ENCODE results near the gene IFIT3. TPM values are rescaled to one million over a fixed set of nuclear protein-coding genes. Genes with fewer than 3 reads are reported as not detected.
"Not testable (repeated sequence)": the region's sequence is repeated elsewhere in the genome, so short reads cannot be mapped to it uniquely, and the experiment has no call there.

Gene IFIT3
- total RNA-seq, 1 experiment from 2014 or later, result 0.55 TPM

GRCh38 chr10:89329151-89329550 lies 1.4 kb downstream of the IFIT3 start:
- no peak overlapping the region for H3K4me3 Mint-ChIP-seq
- H2BK5ac ChIP-seq (ENCODE audit: insufficient read length, low read length), result no peak overlapping the region
- H3K9ac ChIP-seq (ENCODE audit: extremely low read depth, insufficient read length, low read length), result no peak overlapping the region
- no peak overlapping the region for H3K18ac ChIP-seq (ENCODE audit: insufficient read length, low read depth, low read length)
- no peak for DNase-seq
- no peak overlapping the region for H3K4me2 ChIP-seq (ENCODE audit: insufficient read depth, insufficient read length, low read length)
- no peaks in the 10 kb centered on the region for H3K79me2 ChIP-seq (ENCODE audit: insufficient read depth, low read length)
- peaks cover 0 to 4% of the 10 kb centered on the region in 2 experiments; a peak in 2 of 5 replicates for H3K9me3 Mint-ChIP-seq
- no peak overlapping the region for H3K4ac ChIP-seq (ENCODE audit: low read depth, low read length)
- peaks cover 22% of the 10 kb centered on the region for H3K4me1 ChIP-seq (ENCODE audit: insufficient read depth, low read length)
- no peaks in the 10 kb centered on the region for H3K27me3 ChIP-seq (ENCODE audit: insufficient read depth, low read length)
- no peak overlapping the region for H2BK12ac ChIP-seq (ENCODE audit: insufficient read length, low read depth, low read length)
- H2BK15ac ChIP-seq (ENCODE audit: low read depth, low read length), result no peak overlapping the region
- no peak overlapping the region for H3K14ac ChIP-seq (ENCODE audit: insufficient read depth, low read length)
- H3T11ph ChIP-seq (ENCODE audit: low read length), result no peak overlapping the region
- no peaks in the 10 kb centered on the region for H3K9me3 ChIP-seq (ENCODE audit: control insufficient read depth, low read depth, low read length)
- H3K27ac Mint-ChIP-seq, result peak overlapping the region in 1 of 3 experiments; percentile 82; a peak in 2 of 7 replicates
- H2AFZ ChIP-seq (ENCODE audit: low read length), result no peak overlapping the region
- peaks cover 53 to 58% of the 10 kb centered on the region in 2 experiments for H3K4me1 Mint-ChIP-seq
- H4K20me1 ChIP-seq (ENCODE audit: control insufficient read depth, insufficient read depth, insufficient read length), result no peaks in the 10 kb centered on the region
- TF ChIP-seq CTCF (conservative IDR thresholded peaks at IDR 0.05), result no peak
- H3K27ac ChIP-seq (ENCODE audit: insufficient read length, low read depth, low read length), result no peak overlapping the region
- H4K8ac ChIP-seq (replicated peaks; ENCODE audit: insufficient read length, low read depth, low read length), result no peak overlapping the region
- H2BK120ac ChIP-seq (ENCODE audit: low read depth, low read length, poor library complexity, severe bottlenecking), result no peak overlapping the region
- H4K91ac ChIP-seq (ENCODE audit: insufficient read length, low read depth, low read length), result no peak overlapping the region
- H2BK20ac ChIP-seq (ENCODE audit: low read depth, low read length, poor library complexity, severe bottlenecking), result no peak overlapping the region
- H3K27me3 Mint-ChIP-seq (ENCODE audit: low read depth), result no peaks in the 10 kb centered on the region
- H2AK5ac ChIP-seq (ENCODE audit: insufficient read length, low read length), result no peak overlapping the region
- H3K56ac ChIP-seq (ENCODE audit: insufficient read length, low read depth, low read length), result no peak overlapping the region
- no peak overlapping the region for H4K5ac ChIP-seq (ENCODE audit: insufficient read length, low read depth, low read length)
- peaks cover 0 to 2% (median 0%) of the 10 kb centered on the region in 3 experiments; a peak in 2 of 7 replicates for H3K36me3 Mint-ChIP-seq (ENCODE audit: insufficient read depth in 1 of 3, low read depth in 3 of 3)
- H3K23ac ChIP-seq (ENCODE audit: insufficient read length, low read depth, low read length), result no peak overlapping the region
- WGBS (ENCODE audit: extremely low coverage, insufficient read length, low lambda C conversion rate), result no CpG with 5 or more reads among the region's 2 CpGs
- H3K79me1 ChIP-seq (ENCODE audit: insufficient read depth, low read depth, low read length, poor library complexity, severe bottlenecking), result no peaks in the 10 kb centered on the region
- no peaks in the 10 kb centered on the region for H3K23me2 ChIP-seq (ENCODE audit: insufficient read length, low read depth, low read length, poor library complexity, severe bottlenecking)

- H2BK5ac ChIP-seq (ENCODE audit: insufficient read length, low read length); H3K4ac ChIP-seq (ENCODE audit: low read depth, low read length); H3K79me1 ChIP-seq (ENCODE audit: insufficient read depth, low read depth, low read length, poor library complexity, severe bottlenecking); H2BK12ac ChIP-seq (ENCODE audit: insufficient read length, low read depth, low read length); H3K36me3 Mint-ChIP-seq (ENCODE audit: insufficient read depth in 1 of 3, low read depth in 3 of 3); H3K27me3 ChIP-seq (ENCODE audit: insufficient read depth, low read length); H3K27ac ChIP-seq (ENCODE audit: insufficient read length, low read depth, low read length); H3K23ac ChIP-seq (ENCODE audit: insufficient read length, low read depth, low read length); H3K4me2 ChIP-seq (ENCODE audit: insufficient read depth, insufficient read length, low read length); H4K91ac ChIP-seq (ENCODE audit: insufficient read length, low read depth, low read length); H3K18ac ChIP-seq (ENCODE audit: insufficient read length, low read depth, low read length); H3K27me3 Mint-ChIP-seq (ENCODE audit: low read depth); H2AFZ ChIP-seq (ENCODE audit: low read length); H3K23me2 ChIP-seq (ENCODE audit: insufficient read length, low read depth, low read length, poor library complexity, severe bottlenecking); H3K9me3 ChIP-seq (ENCODE audit: control insufficient read depth, low read depth, low read length); H2AK5ac ChIP-seq (ENCODE audit: insufficient read length, low read length); H3K4me3 Mint-ChIP-seq; H2BK120ac ChIP-seq (ENCODE audit: low read depth, low read length, poor library complexity, severe bottlenecking); H3K56ac ChIP-seq (ENCODE audit: insufficient read length, low read depth, low read length); H4K5ac ChIP-seq (ENCODE audit: insufficient read length, low read depth, low read length); H3K79me2 ChIP-seq (ENCODE audit: insufficient read depth, low read length); H2BK20ac ChIP-seq (ENCODE audit: low read depth, low read length, poor library complexity, severe bottlenecking); H3K9me3 Mint-ChIP-seq; H3K9ac ChIP-seq (ENCODE audit: extremely low read depth, insufficient read length, low read length); DNase-seq; H4K20me1 ChIP-seq (ENCODE audit: control insufficient read depth, insufficient read depth, insufficient read length); H3K14ac ChIP-seq (ENCODE audit: insufficient read depth, low read length); H2BK15ac ChIP-seq (ENCODE audit: low read depth, low read length); H3T11ph ChIP-seq (ENCODE audit: low read length); H4K8ac ChIP-seq (replicated peaks; ENCODE audit: insufficient read length, low read depth, low read length): not testable (repeated sequence)
- peak overlapping the region in 1 of 3 experiments; percentile 35; a peak in 1 of 7 replicates for H3K27ac Mint-ChIP-seq
- H3K4me1 Mint-ChIP-seq, result peaks cover 54 to 58% of the 10 kb centered on the region in 2 experiments
- H3K4me1 ChIP-seq (ENCODE audit: insufficient read depth, low read length), result peaks cover 22% of the 10 kb centered on the region
- no CpG with 5 or more reads among the region's 3 CpGs for WGBS (ENCODE audit: extremely low coverage, insufficient read length, low lambda C conversion rate)
Observed at GRCh38 chr10:89330014-89330413, 2.2 kb downstream of the IFIT3 start.

Data from H9 (cell line).